Measurements from ENCODE around the gene TYRO3. TPM values are rescaled to one million over a fixed set of nuclear protein-coding genes. Genes with fewer than 3 reads are reported as not detected.
A peak's percentile ranks its signal among the peaks of the same experiment; 100 is the strongest.

The TYRO3 gene
- total and polyA plus RNA-seq, 2 of the 13 experiments (the other 11 are each of a cell fraction or from before 2014, with no cell fraction given), result 24.0 to 43.6 TPM

DNA sequence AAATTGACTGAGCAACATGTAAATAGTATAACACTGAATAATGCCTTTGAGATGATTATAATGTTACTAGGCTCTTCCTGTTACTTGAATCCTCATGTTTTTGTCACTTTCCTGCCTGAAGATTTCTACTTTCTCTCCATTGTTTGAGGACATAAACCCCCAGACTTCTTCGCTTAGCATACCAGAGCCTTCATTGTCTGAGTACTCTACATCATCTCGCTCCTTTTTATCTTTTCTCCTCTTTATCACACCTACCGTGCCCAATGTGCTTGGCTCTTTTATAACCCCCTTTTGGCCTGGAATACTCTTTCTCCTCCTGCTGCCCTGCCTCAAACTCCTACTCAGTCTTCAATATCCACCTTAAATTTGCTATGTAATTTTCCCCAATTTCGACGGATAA, 70.9 kb downstream of the TYRO3 start:
- Histone ChIP-seq H2AFZ (ENCODE audit: low read length) (no peak overlapping the region), H3K27me3 (ENCODE audit: control insufficient read depth in 1 of 2, insufficient read depth in 2 of 2, low read length in 2 of 2) (no peaks in the 10 kb centered on the region), H3K4me2 (ENCODE audit: low read depth, low read length) (no peak overlapping the region), H3K79me2 (ENCODE audit: insufficient read depth, low read length) (peaks cover 75% of the 10 kb centered on the region), H3K9me3 (ENCODE audit: low read length) (no peaks in the 10 kb centered on the region), H3K9ac (ENCODE audit: insufficient read depth, low read depth, low read length) (no peak overlapping the region), H3K4me3 (replicated peaks in 1 of 3; ENCODE audit: insufficient read depth in 1 of 3, low read depth in 2 of 3, low read length in 3 of 3) (no peak overlapping the region), H4K20me1 (ENCODE audit: insufficient read depth, low read length) (no peaks in the 10 kb centered on the region), H3K4me1 (ENCODE audit: insufficient read depth, low read length) (peaks cover 45% of the 10 kb centered on the region), H3K36me3 (replicated peaks in 1 of 2; ENCODE audit: control insufficient read depth in 1 of 2, insufficient read depth in 2 of 2, low read length in 2 of 2) (0 out of 5 replicates have a peak, but pooled peaks cover 0 to 3% of the 10 kb centered on the region in 2 experiments), H3K27ac (ENCODE audit: extremely low read length, insufficient read depth, low read length) (no peak overlapping the region)
- intact Hi-C loops (cut with micrococcal nuclease; ENCODE audit: unreplicated experiment) (no loop called here), in situ Hi-C loops (cut with HindIII; ENCODE audit: extremely low pct_ligation_motif_present, low pct_unique_long_range_greater_than_20kb) (no loop called here)
- FAIRE-seq, result no peak
- POLR2A ChIA-PET, result interaction anchor here (1.8 kb wide), 1 partner anchor 8 kb away, joined by 17 read pairs; no protein-coding TSS in a partner anchor
- ATAC-seq, result no peak
- DNase-seq (ENCODE audit: low spot score), result no peak
- CTCF ChIA-PET (ENCODE audit: low intra/inter-chr PET ratio, low total read pairs), result no interaction called here
- TF ChIP-seq ATF7-NPFF (CRISPR knock-in tag; IDR thresholded peaks at IDR 0.05; ENCODE audit: low read depth) (no peak), ZMYM4 (CRISPR knock-in tag; IDR thresholded peaks at IDR 0.05) (no peak)
- TF ChIP-seq, protein P1, sequence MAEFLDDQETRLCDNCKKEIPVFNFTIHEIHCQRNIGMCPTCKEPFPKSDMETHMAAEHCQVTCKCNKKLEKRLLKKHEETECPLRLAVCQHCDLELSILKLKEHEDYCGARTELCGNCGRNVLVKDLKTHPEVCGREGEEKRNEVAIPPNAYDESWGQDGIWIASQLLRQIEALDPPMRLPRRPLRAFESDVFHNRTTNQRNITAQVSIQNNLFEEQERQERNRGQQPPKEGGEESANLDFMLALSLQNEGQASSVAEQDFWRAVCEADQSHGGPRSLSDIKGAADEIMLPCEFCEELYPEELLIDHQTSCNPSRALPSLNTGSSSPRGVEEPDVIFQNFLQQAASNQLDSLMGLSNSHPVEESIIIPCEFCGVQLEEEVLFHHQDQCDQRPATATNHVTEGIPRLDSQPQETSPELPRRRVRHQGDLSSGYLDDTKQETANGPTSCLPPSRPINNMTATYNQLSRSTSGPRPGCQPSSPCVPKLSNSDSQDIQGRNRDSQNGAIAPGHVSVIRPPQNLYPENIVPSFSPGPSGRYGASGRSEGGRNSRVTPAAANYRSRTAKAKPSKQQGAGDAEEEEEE (CRISPR knock-in tag; IDR thresholded peaks at IDR 0.05; ENCODE audit: borderline replicate concordance), result no peak
- 85% methylated on average over 5 of the region's 5 CpGs for WGBS (ENCODE audit: low lambda C conversion rate)
- BruUV-seq (replicated peaks), result no TSS peak

DNA sequence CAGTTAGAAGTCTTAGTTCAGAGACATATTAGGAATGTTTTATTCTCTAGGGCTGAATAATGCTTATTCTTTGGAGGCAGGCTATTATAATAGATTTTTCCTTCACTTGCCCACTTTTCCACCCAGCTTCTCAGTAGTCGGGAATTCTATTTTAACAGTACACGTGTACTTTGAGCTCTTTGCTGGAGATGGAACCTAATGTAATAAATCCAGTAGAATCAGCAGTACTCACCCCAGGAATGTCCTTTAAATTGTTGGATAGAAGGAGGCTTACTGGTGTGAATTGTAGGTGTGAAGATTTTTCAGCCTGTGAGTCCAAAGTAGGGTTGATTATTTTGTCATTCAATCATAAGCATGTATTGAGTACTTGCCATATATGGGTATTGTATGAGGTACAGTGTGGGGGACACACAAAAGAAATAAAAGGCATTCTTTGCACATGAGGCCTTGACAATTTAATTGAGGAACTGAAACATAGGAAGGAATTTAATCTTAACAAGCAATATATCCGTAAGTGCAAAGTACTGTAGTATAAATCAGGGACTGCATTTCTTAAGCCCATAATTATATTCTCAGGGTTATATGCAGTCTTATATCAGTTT, 71.7 kb downstream of the TYRO3 start:
- ATAC-seq, result peak; percentile 66
- no peak for FAIRE-seq
- no TSS peak for BruUV-seq (replicated peaks)

More for the DNA sequence above, 71.7 kb downstream of the TYRO3 start:
- Histone ChIP-seq H3K9me3 (ENCODE audit: low read length) (no peaks in the 10 kb centered on the region), H3K36me3 (replicated peaks in 1 of 2; ENCODE audit: control insufficient read depth in 1 of 2, insufficient read depth in 2 of 2, low read length in 2 of 2) (0 out of 5 replicates have a peak, but pooled peaks cover 0 to 3% of the 10 kb centered on the region in 2 experiments), H3K4me2 (ENCODE audit: low read depth, low read length) (peak overlapping the region; percentile 29; the same call in 1 of the 2 replicates), H3K4me1 (ENCODE audit: insufficient read depth, low read length) (peaks cover 45% of the 10 kb centered on the region), H3K27ac (ENCODE audit: extremely low read length, insufficient read depth, low read length) (no peak overlapping the region), H3K27me3 (ENCODE audit: control insufficient read depth in 1 of 2, insufficient read depth in 2 of 2, low read length in 2 of 2) (no peaks in the 10 kb centered on the region), H3K9ac (ENCODE audit: insufficient read depth, low read depth, low read length) (no peak overlapping the region), H4K20me1 (ENCODE audit: insufficient read depth, low read length) (no peaks in the 10 kb centered on the region), H2AFZ (ENCODE audit: low read length) (no peak overlapping the region), H3K79me2 (ENCODE audit: insufficient read depth, low read length) (peaks cover 79% of the 10 kb centered on the region), H3K4me3 (replicated peaks in 1 of 3; ENCODE audit: insufficient read depth in 1 of 3, low read depth in 2 of 3, low read length in 3 of 3) (no peak overlapping the region)
- no peak for TF ChIP-seq ZNF776 (CRISPR knock-in tag; IDR thresholded peaks at IDR 0.05)
- TF ChIP-seq, protein P2, sequence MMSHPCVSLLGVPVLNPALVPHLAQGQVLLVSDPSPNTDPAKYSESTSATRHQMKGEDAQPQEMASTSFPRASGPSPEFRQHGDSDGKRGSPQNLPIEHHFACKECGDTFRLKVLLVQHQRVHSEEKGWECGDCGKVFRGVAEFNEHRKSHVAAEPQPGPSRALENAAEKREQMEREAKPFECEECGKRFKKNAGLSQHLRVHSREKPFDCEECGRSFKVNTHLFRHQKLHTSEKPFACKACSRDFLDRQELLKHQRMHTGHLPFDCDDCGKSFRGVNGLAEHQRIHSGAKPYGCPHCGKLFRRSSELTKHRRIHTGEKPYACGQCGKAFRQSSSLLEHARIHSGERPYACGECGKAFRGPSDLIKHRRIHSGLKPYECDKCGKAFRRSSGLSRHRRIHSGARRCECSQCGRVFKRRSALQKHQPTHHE (CRISPR knock-in tag; IDR thresholded peaks at IDR 0.05; ENCODE audit: borderline replicate concordance), result no peak
- peak; percentile 50; the same call in 1 of the 2 replicates for TF ChIP-seq HNF4A (CRISPR knock-in tag; IDR thresholded peaks at IDR 0.05)
- TF ChIP-seq, protein P3, sequence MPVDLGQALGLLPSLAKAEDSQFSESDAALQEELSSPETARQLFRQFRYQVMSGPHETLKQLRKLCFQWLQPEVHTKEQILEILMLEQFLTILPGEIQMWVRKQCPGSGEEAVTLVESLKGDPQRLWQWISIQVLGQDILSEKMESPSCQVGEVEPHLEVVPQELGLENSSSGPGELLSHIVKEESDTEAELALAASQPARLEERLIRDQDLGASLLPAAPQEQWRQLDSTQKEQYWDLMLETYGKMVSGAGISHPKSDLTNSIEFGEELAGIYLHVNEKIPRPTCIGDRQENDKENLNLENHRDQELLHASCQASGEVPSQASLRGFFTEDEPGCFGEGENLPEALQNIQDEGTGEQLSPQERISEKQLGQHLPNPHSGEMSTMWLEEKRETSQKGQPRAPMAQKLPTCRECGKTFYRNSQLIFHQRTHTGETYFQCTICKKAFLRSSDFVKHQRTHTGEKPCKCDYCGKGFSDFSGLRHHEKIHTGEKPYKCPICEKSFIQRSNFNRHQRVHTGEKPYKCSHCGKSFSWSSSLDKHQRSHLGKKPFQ (CRISPR knock-in tag; IDR thresholded peaks at IDR 0.05; ENCODE audit: insufficient replicate concordance), result peak; percentile 80
- peak; percentile 81 for TF ChIP-seq SRF (IDR thresholded peaks at IDR 0.05; ENCODE audit: low read depth, low read length)
- peak; percentile 35 for DNase-seq (ENCODE audit: low spot score)
- ChIA-PET CTCF (ENCODE audit: low intra/inter-chr PET ratio, low total read pairs) (no interaction called here), POLR2A (interaction anchor here (1.8 kb wide), 1 partner anchor 9 kb away, joined by 17 read pairs; no protein-coding TSS in a partner anchor)
- 39% methylated on average over 3 of the region's 3 CpGs for WGBS (ENCODE audit: low lambda C conversion rate)
- intact Hi-C loops (cut with micrococcal nuclease; ENCODE audit: unreplicated experiment) (no loop called here), in situ Hi-C loops (cut with HindIII; ENCODE audit: extremely low pct_ligation_motif_present, low pct_unique_long_range_greater_than_20kb) (no loop called here)

Data from HepG2 (cell line).